RWPE2 (cell line): ENCODE data around the gene ARHGEF10L.

Experiments
- ATAC-seq: fragments of 200-7000 bp; cut with Tn5 transposase; 3 replicates; pipeline ENCODE4 v1.9.1; 2021; ENCODE audit warnings: low read depth
- DNase-seq: peaks from one replicate; pipeline ENCODE4 v3.0.0-alpha.2; 2020; ENCODE audit warnings: low spot score
- H3K27ac ChIP-seq: fragments of 450-650 bp; 2 replicates; pipeline ENCODE4 v1.5.1; 2017; ENCODE audit warnings: mild to moderate bottlenecking; ENCODE audit not compliant: poor library complexity, severe bottlenecking
- H3K27me3 ChIP-seq: fragments of 250-450 bp; sonication (Bioruptor Pico); 2 replicates; pipeline ENCODE4 v1.5.1; 2021; ENCODE audit warnings: mild to moderate bottlenecking, moderate library complexity; ENCODE audit not compliant: insufficient read depth, poor library complexity, severe bottlenecking
- H3K36me3 ChIP-seq: fragments of 250-450 bp; sonication (Bioruptor Pico); 2 replicates; pipeline ENCODE4 v1.5.1; 2020; ENCODE audit warnings: low read depth, mild to moderate bottlenecking, moderate library complexity
- H3K4me1 ChIP-seq: fragments of 250-450 bp; sonication (Bioruptor Pico); 2 replicates; pipeline ENCODE4 v1.5.1; 2021; ENCODE audit warnings: mild to moderate bottlenecking, moderate library complexity; ENCODE audit not compliant: insufficient read depth, poor library complexity, severe bottlenecking
- H3K4me3 ChIP-seq: fragments of 250-450 bp; sonication (Bioruptor Pico); 2 replicates; pipeline ENCODE4 v1.5.1; 2021; ENCODE audit warnings: mild to moderate bottlenecking, moderate library complexity; ENCODE audit not compliant: severe bottlenecking
- H3K9me3 ChIP-seq: fragments of 250-450 bp; sonication (Bioruptor Pico); 2 replicates; pipeline ENCODE4 v1.5.1; 2021; ENCODE audit warnings: mild to moderate bottlenecking, moderate library complexity; ENCODE audit not compliant: severe bottlenecking
- TF ChIP-seq, protein P1 (sequence below): fragments of 450-650 bp; IDR thresholded peaks from one replicate; pipeline ENCODE4 v1.5.1; 2017; ENCODE audit warnings: mild to moderate bottlenecking, moderate library complexity; ENCODE audit not compliant: poor library complexity, severe bottlenecking

ARHGEF10L gene

GRCh38 chr1:17594690-17595601 is 55.4 kb downstream of the ARHGEF10L start:
- DNase-seq = no peak

DNA sequence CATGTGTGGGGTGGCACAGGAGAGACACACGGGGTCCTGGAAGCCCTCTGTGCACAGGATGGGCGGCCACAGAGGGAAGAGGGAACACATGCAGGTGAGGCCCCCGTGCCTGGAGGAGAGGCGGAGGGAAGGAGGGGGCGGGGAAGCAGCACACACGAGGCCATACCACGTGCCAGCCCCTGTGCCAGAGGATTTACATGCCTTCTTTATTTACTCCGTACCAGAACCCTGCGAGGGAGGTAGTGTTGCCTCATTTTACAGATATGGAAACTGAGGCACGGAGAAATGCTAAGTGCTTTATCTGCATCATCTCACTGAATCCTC is 56.1 kb downstream of the ARHGEF10L start:
- DNase-seq (no peak), ATAC-seq (no peak)
- Histone ChIP-seq H3K36me3 (no peaks in the 10 kb centered on the region), H3K4me1 (no peaks in the 10 kb centered on the region), H3K27ac (no peak overlapping the region), H3K4me3 (no peak overlapping the region), H3K27me3 (no peaks in the 10 kb centered on the region), H3K9me3 (no peaks in the 10 kb centered on the region)
- TF ChIP-seq, protein P1, sequence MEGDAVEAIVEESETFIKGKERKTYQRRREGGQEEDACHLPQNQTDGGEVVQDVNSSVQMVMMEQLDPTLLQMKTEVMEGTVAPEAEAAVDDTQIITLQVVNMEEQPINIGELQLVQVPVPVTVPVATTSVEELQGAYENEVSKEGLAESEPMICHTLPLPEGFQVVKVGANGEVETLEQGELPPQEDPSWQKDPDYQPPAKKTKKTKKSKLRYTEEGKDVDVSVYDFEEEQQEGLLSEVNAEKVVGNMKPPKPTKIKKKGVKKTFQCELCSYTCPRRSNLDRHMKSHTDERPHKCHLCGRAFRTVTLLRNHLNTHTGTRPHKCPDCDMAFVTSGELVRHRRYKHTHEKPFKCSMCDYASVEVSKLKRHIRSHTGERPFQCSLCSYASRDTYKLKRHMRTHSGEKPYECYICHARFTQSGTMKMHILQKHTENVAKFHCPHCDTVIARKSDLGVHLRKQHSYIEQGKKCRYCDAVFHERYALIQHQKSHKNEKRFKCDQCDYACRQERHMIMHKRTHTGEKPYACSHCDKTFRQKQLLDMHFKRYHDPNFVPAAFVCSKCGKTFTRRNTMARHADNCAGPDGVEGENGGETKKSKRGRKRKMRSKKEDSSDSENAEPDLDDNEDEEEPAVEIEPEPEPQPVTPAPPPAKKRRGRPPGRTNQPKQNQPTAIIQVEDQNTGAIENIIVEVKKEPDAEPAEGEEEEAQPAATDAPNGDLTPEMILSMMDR = no peak

More at GRCh38 chr1:17594690-17595601, 55.4 kb downstream of the ARHGEF10L start:
- Histone ChIP-seq H3K27me3 (no peaks in the 10 kb centered on the region), H3K9me3 (no peaks in the 10 kb centered on the region), H3K4me3 (no peak overlapping the region), H3K36me3 (no peaks in the 10 kb centered on the region), H3K27ac (no peak overlapping the region), H3K4me1 (no peaks in the 10 kb centered on the region)
- no peak for ATAC-seq
- TF ChIP-seq, protein P1 = no peak

GRCh38 chr1:17596186-17596585 is 56.7 kb downstream of the ARHGEF10L start:
- Histone ChIP-seq H3K36me3 (no peaks in the 10 kb centered on the region), H3K27ac (no peak overlapping the region), H3K4me3 (no peak overlapping the region), H3K27me3 (no peaks in the 10 kb centered on the region), H3K4me1 (no peaks in the 10 kb centered on the region), H3K9me3 (no peaks in the 10 kb centered on the region)
- TF ChIP-seq, protein P1 = no peak
- ATAC-seq (no peak), DNase-seq (no peak)

GRCh38 chr1:17596651-17597509 is 57.4 kb downstream of the ARHGEF10L start:
- TF ChIP-seq, protein P1 = no peak
- ATAC-seq = no peak
- Histone ChIP-seq H3K4me3 (no peak overlapping the region), H3K4me1 (no peaks in the 10 kb centered on the region), H3K27me3 (no peaks in the 10 kb centered on the region), H3K9me3 (no peaks in the 10 kb centered on the region), H3K27ac (no peak overlapping the region), H3K36me3 (no peaks in the 10 kb centered on the region)
- no peak for DNase-seq
